Naive thymus-derived CD4-positive, alpha-beta T cell (primary cell): ENCODE measurements around the gene DCTN3. TPM values are rescaled to one million over a fixed set of nuclear protein-coding genes. Genes with fewer than 3 reads are reported as not detected.

Experiments
- polyA plus RNA-seq, 2 donors: library from polyadenylated mRNA; unstranded; fragments of 300-500 nt; fragmentation: Illumina TruSeq; gene quantifications; one replicate each; pipeline ENCODE4 v1.2.3, GENCODE V29; 2021
- total RNA-seq, 6 experiments: library from RNA in 5 of 6; stranded (reverse) in 5 of 6; gene quantifications; 1 replicate in 5 of 6; 2 replicates in 1 of 6; pipeline ENCODE4 v1.2.3 and lab custom pipeline; 2021 to 2026

DCTN3 gene
- total and polyA plus RNA-seq, 7 experiments from 2014 or later, result 55.6 to 129 (median 77.3) TPM

Other genes starting within 250 kb of the DCTN3 start
- gene MYORG, start 243.6 kb downstream of the DCTN3 start, total RNA-seq, result 1 to 10 TPM in 2 of 5 experiments, under 1 TPM in 3; 0.60 to 1.9 (median 0.78) TPM
- gene MYORG, start 243.6 kb downstream of the DCTN3 start, polyA plus RNA-seq, result 1 to 10 TPM in 1 of 2 donors, under 1 TPM in 1; 0.28 to 1.4 TPM
- gene FAM219A, start 161.9 kb downstream of the DCTN3 start, total RNA-seq, result 10 to 100 TPM; 12.3 to 14.6 (median 13.4) TPM
- 1 to 10 TPM in 1 of 2 donors, under 1 TPM in 1; 0.67 to 1.3 TPM for gene FAM219A, start 161.9 kb downstream of the DCTN3 start, polyA plus RNA-seq
- not detected for gene DNAI1, start 161.7 kb downstream of the DCTN3 start, total RNA-seq
- gene DNAI1, start 161.7 kb downstream of the DCTN3 start, polyA plus RNA-seq, result not detected
- gene ENHO, start 97.5 kb downstream of the DCTN3 start, total RNA-seq, result 1 to 10 TPM in 1 of 5 experiments, under 1 TPM in 1, not detected in 3; 0.56 to 1.9 TPM
- gene ENHO, start 97.5 kb downstream of the DCTN3 start, polyA plus RNA-seq, result under 1 TPM in 1 of 2 donors, not detected in 1; 0.21 TPM
- not detected for gene CNTFR, start 30.8 kb downstream of the DCTN3 start, total RNA-seq
- gene CNTFR, start 30.8 kb downstream of the DCTN3 start, polyA plus RNA-seq, result not detected
- 10 to 100 TPM in 4 of 5 experiments, 1 to 10 TPM in 1; 8.8 to 27.3 (median 25.1) TPM for gene RPP25L, start 8.4 kb downstream of the DCTN3 start, total RNA-seq
- gene RPP25L, start 8.4 kb downstream of the DCTN3 start, polyA plus RNA-seq, result 10 to 100 TPM; 48.5 to 58.2 TPM
- under 1 TPM in 2 of 5 experiments, not detected in 3; 0.27 to 0.36 TPM for gene ARID3C, start 8.6 kb upstream of the DCTN3 start, total RNA-seq
- gene ARID3C, start 8.6 kb upstream of the DCTN3 start, polyA plus RNA-seq, result not detected
- gene SIGMAR1, start 17.3 kb upstream of the DCTN3 start, total RNA-seq, result 10 to 100 TPM; 20.7 to 63.8 (median 46.0) TPM
- 100 to 1,000 TPM in 1 of 2 donors, 10 to 100 TPM in 1; 93.5 to 102 TPM for gene SIGMAR1, start 17.3 kb upstream of the DCTN3 start, polyA plus RNA-seq
- 100 to 1,000 TPM; 126 to 217 (median 162) TPM for gene GALT, start 26.2 kb upstream of the DCTN3 start, total RNA-seq
- gene GALT, start 26.2 kb upstream of the DCTN3 start, polyA plus RNA-seq, result 10 to 100 TPM; 57.6 to 59.1 TPM
- 100 to 1,000 TPM in 4 of 5 experiments, 10 to 100 TPM in 1; 81.7 to 185 (median 144) TPM for gene IL11RA, start 31.7 kb upstream of the DCTN3 start, total RNA-seq
- 1 to 10 TPM; 8.5 to 8.6 TPM for gene IL11RA, start 31.7 kb upstream of the DCTN3 start, polyA plus RNA-seq
- not detected for gene CCL27, start 42.2 kb upstream of the DCTN3 start, total RNA-seq
- not detected for gene CCL27, start 42.2 kb upstream of the DCTN3 start, polyA plus RNA-seq
- gene CCL19, start 70.8 kb upstream of the DCTN3 start, total RNA-seq, result not detected
- gene CCL19, start 70.8 kb upstream of the DCTN3 start, polyA plus RNA-seq, result not detected
- gene CCL21, start 89.6 kb upstream of the DCTN3 start, total RNA-seq, result not detected
- gene CCL21, start 89.6 kb upstream of the DCTN3 start, polyA plus RNA-seq, result not detected